ENCODE data around the gene PGS1.

The PGS1 gene

GRCh38 chr17:78365561-78366108 lies 12.8 kb upstream of the PGS1 start:
- no peak for DNase-seq

- DNase-seq: no peak
Observed at GRCh38 chr17:78366109-78366848, 12.2 kb upstream of the PGS1 start.

- DNase-seq: no peak
Observed at GRCh38 chr17:78367193-78367592, 11.3 kb upstream of the PGS1 start.

- no peak for DNase-seq
Observed at GRCh38 chr17:78368348-78368747, 10.1 kb upstream of the PGS1 start.

- DNase-seq: no peak
Observed at GRCh38 chr17:78368854-78369495, 9.5 kb upstream of the PGS1 start.

- DNase-seq: no peak
Observed at GRCh38 chr17:78369791-78370381, 8.6 kb upstream of the PGS1 start.

- no peak for DNase-seq
Observed at GRCh38 chr17:78371056-78371455, 7.4 kb upstream of the PGS1 start.

- no peak for DNase-seq
Observed at GRCh38 chr17:78372841-78373240, 5.6 kb upstream of the PGS1 start.

GRCh38 chr17:78374189-78374588 lies 4.3 kb upstream of the PGS1 start:
- DNase-seq: no peak

GRCh38 chr17:78374631-78375274 lies 3.7 kb upstream of the PGS1 start:
- no peak for DNase-seq

GRCh38 chr17:78375401-78376151 lies 2.9 kb upstream of the PGS1 start:
- no peak for DNase-seq

- DNase-seq: no peak
Observed at GRCh38 chr17:78376161-78376560, 2.3 kb upstream of the PGS1 start.

- no peak for DNase-seq
Observed at GRCh38 chr17:78377858-78378224, 608 bp upstream of the PGS1 start.

- DNase-seq: no peak
Observed at GRCh38 chr17:78379131-78379491, 662 bp downstream of the PGS1 start.

- DNase-seq: no peak
Observed at GRCh38 chr17:78380370-78380769, 1.9 kb downstream of the PGS1 start.

GRCh38 chr17:78381601-78382232 lies 3.3 kb downstream of the PGS1 start:
- peak; percentile 82 for DNase-seq

- peak; percentile 60 for DNase-seq
Observed at GRCh38 chr17:78383725-78384471, 5.4 kb downstream of the PGS1 start.

- no peak for DNase-seq
Observed at GRCh38 chr17:78384479-78385175, 6.2 kb downstream of the PGS1 start.

GRCh38 chr17:78387977-78388941 lies 9.8 kb downstream of the PGS1 start:
- peak; percentile 40 for DNase-seq
